Measurements from ENCODE around the gene GTF2E1. TPM values are rescaled to one million over a fixed set of nuclear protein-coding genes. Genes with fewer than 3 reads are reported as not detected.

GTF2E1 gene
- total RNA-seq, 1 donor from 2014 or later, result 31.2 TPM

GRCh38 chr3:120796976-120797375 lies 54.4 kb downstream of the GTF2E1 start:
- Mint-ChIP-seq H3K27ac (no peak overlapping the region), H3K4me3 (ENCODE audit: low read depth) (no peak overlapping the region), H3K36me3 (ENCODE audit: insufficient read depth) (no peaks in the 10 kb centered on the region), H3K9me3 (ENCODE audit: low read depth) (no peaks in the 10 kb centered on the region), H3K4me1 (ENCODE audit: low read depth) (peaks cover under 1% of the 10 kb centered on the region), H3K27me3 (no peaks in the 10 kb centered on the region)
- DNase-seq (ENCODE audit: low spot score, unreplicated experiment), result no peak
- no peak for TF ChIP-seq CTCF (IDR thresholded peaks at IDR 0.05; ENCODE audit: unreplicated experiment)

DNA sequence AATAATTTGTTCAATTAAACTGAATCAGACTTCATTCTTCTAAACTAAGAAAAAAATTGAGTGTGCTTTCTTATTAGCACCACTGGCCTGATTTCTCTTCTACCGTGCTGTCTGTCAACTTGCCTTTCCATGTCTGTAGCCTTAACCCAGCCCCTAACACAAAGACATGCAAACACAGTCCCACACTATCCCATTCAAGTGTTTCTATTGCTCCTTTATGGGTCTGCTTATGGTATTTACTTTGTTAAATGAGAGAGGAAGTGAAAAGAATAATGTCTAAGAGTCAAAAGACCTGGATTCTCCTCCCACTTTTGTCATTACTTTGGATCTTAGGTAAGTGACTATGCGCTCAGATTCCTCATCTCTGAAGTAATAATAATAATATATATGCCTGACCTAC lies 55.3 kb downstream of the GTF2E1 start:
- H3K9me3 Mint-ChIP-seq (ENCODE audit: low read depth), result no peaks in the 10 kb centered on the region
- DNase-seq (ENCODE audit: low spot score, unreplicated experiment), result no peak
- H3K27me3 Mint-ChIP-seq, result no peaks in the 10 kb centered on the region
- peaks cover 3% of the 10 kb centered on the region for H3K4me1 Mint-ChIP-seq (ENCODE audit: low read depth)
- H3K4me3 Mint-ChIP-seq (ENCODE audit: low read depth), result no peak overlapping the region
- no peaks in the 10 kb centered on the region for H3K36me3 Mint-ChIP-seq (ENCODE audit: insufficient read depth)
- no peak for TF ChIP-seq CTCF (IDR thresholded peaks at IDR 0.05; ENCODE audit: unreplicated experiment)
- H3K27ac Mint-ChIP-seq, result no peak overlapping the region

GRCh38 chr3:120798346-120798745 lies 55.8 kb downstream of the GTF2E1 start:
- Mint-ChIP-seq H3K27ac (no peak overlapping the region), H3K4me1 (ENCODE audit: low read depth) (peaks cover 3% of the 10 kb centered on the region), H3K9me3 (ENCODE audit: low read depth) (no peaks in the 10 kb centered on the region), H3K27me3 (no peaks in the 10 kb centered on the region), H3K4me3 (ENCODE audit: low read depth) (no peak overlapping the region), H3K36me3 (ENCODE audit: insufficient read depth) (no peaks in the 10 kb centered on the region)
- TF ChIP-seq CTCF (IDR thresholded peaks at IDR 0.05; ENCODE audit: unreplicated experiment), result no peak
- DNase-seq (ENCODE audit: low spot score, unreplicated experiment), result no peak

GRCh38 chr3:120800625-120801024 lies 58.1 kb downstream of the GTF2E1 start:
- no peaks in the 10 kb centered on the region for H3K9me3 Mint-ChIP-seq (ENCODE audit: low read depth)
- no peak overlapping the region for H3K27ac Mint-ChIP-seq
- no peak for DNase-seq (ENCODE audit: low spot score, unreplicated experiment)
- no peak overlapping the region for H3K4me3 Mint-ChIP-seq (ENCODE audit: low read depth)
- no peak for TF ChIP-seq CTCF (IDR thresholded peaks at IDR 0.05; ENCODE audit: unreplicated experiment)
- no peaks in the 10 kb centered on the region for H3K36me3 Mint-ChIP-seq (ENCODE audit: insufficient read depth)
- peaks cover 3% of the 10 kb centered on the region for H3K4me1 Mint-ChIP-seq (ENCODE audit: low read depth)
- no peaks in the 10 kb centered on the region for H3K27me3 Mint-ChIP-seq

DNA sequence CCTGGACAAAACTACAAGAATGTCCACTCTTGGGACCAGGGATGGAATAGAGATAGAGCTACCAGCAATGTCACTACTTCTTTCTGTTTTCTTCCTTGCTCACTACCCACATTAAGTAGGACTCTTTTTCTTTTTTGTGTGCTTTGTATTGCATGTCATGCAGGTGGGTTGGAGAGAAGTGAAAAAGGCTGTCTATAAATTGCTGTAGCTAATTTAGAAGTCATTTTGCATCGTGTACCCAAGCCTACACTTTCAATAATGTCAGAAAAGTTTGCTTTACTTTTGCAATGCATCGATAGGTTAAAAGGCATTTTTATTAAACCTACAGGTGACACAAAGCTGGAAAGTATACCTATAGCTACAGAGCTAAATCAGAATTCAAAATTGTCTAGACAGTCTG lies 58.9 kb downstream of the GTF2E1 start:
- Mint-ChIP-seq H3K27ac (no peak overlapping the region), H3K36me3 (ENCODE audit: insufficient read depth) (no peaks in the 10 kb centered on the region), H3K4me3 (ENCODE audit: low read depth) (no peak overlapping the region), H3K4me1 (ENCODE audit: low read depth) (peaks cover 3% of the 10 kb centered on the region), H3K9me3 (ENCODE audit: low read depth) (no peaks in the 10 kb centered on the region), H3K27me3 (no peaks in the 10 kb centered on the region)
- DNase-seq (ENCODE audit: low spot score, unreplicated experiment), result no peak
- no peak for TF ChIP-seq CTCF (IDR thresholded peaks at IDR 0.05; ENCODE audit: unreplicated experiment)

Data from progenitor cell of endocrine pancreas (in vitro differentiated cells).